Mesenchymal stem cell (in vitro differentiated cells and primary cell): ENCODE data around the gene ZBTB16.

Experiments
- DNase-seq: peaks from one replicate; pipeline ENCODE4 v3.0.0-alpha.2; 2013
- H2AFZ ChIP-seq: one replicate; pipeline ENCODE4 v1.6.1; 2013; ENCODE audit warnings: low read depth, mild to moderate bottlenecking, control low read depth, inconsistent platforms, low read length, moderate library complexity
- H2AK5ac ChIP-seq: 2 replicates; pipeline ENCODE4 v1.6.1; 2013; ENCODE audit warnings: low read length, moderate library complexity, mild to moderate bottlenecking, inconsistent platforms; ENCODE audit not compliant: severe bottlenecking
- H2BK120ac ChIP-seq: one replicate; pipeline ENCODE4 v1.6.1; 2013; ENCODE audit warnings: low read depth, mild to moderate bottlenecking, inconsistent platforms, low read length, moderate library complexity
- H2BK12ac ChIP-seq, 2 experiments: one replicate each; pipeline ENCODE4 v1.6.1; 2013; ENCODE audit warnings: inconsistent platforms in 2 of 2, low read length in 2 of 2, mild to moderate bottlenecking in 2 of 2, moderate library complexity in 2 of 2, control low read depth in 1 of 2
- H2BK15ac ChIP-seq: one replicate; pipeline ENCODE4 v1.6.1; 2013; ENCODE audit warnings: mild to moderate bottlenecking, low read depth, inconsistent platforms; ENCODE audit not compliant: poor library complexity, severe bottlenecking
- H2BK5ac ChIP-seq: 2 replicates; pipeline ENCODE4 v1.6.1; 2013; ENCODE audit warnings: low read depth, mild to moderate bottlenecking, low read length, control low read depth, inconsistent platforms; ENCODE audit not compliant: poor library complexity, severe bottlenecking
- H3K14ac ChIP-seq, 2 experiments: one replicate each; pipeline ENCODE4 v1.6.1; 2013; ENCODE audit warnings: inconsistent platforms in 2 of 2, low read length in 2 of 2, control low read depth in 1 of 2, mild to moderate bottlenecking in 1 of 2, moderate library complexity in 1 of 2
- H3K18ac ChIP-seq, 2 experiments: one replicate each; pipeline ENCODE4 v1.6.1; 2013; ENCODE audit warnings: inconsistent platforms in 2 of 2, low read length in 2 of 2, control low read depth in 1 of 2, low read depth in 1 of 2, mild to moderate bottlenecking in 1 of 2
- H3K23ac ChIP-seq, 2 experiments: one replicate each; pipeline ENCODE4 v1.6.1; 2013; ENCODE audit warnings: inconsistent platforms in 2 of 2, low read length in 2 of 2, mild to moderate bottlenecking in 2 of 2, moderate library complexity in 2 of 2, control low read depth in 1 of 2
- H3K27ac ChIP-seq: 2 replicates; pipeline ENCODE4 v1.5.1; 2013; ENCODE audit warnings: mild to moderate bottlenecking, moderate library complexity, low read length, control low read depth, inconsistent platforms; ENCODE audit not compliant: poor library complexity, severe bottlenecking
- H3K27me3 ChIP-seq, 2 experiments: 2 replicates each; pipeline versions ENCODE4 v1.6.1 to v1.7.0; 2013; ENCODE audit warnings: low read length in 2 of 2, mild to moderate bottlenecking in 2 of 2, moderate library complexity in 2 of 2, control low read depth in 1 of 2, inconsistent platforms in 1 of 2; ENCODE audit not compliant: control insufficient read depth in 1 of 2, insufficient read depth in 1 of 2
- H3K36me3 ChIP-seq, 2 experiments: 2 replicates each; pipeline versions ENCODE4 v1.6.1 to v1.7.0; 2013; ENCODE audit warnings: low read length in 2 of 2, control low read depth in 1 of 2, inconsistent platforms in 1 of 2, low read depth in 1 of 2, mild to moderate bottlenecking in 1 of 2; ENCODE audit not compliant: insufficient read depth in 2 of 2, control insufficient read depth in 1 of 2
- H3K4ac ChIP-seq, 2 experiments: one replicate each; pipeline ENCODE4 v1.6.1; 2013; ENCODE audit warnings: inconsistent platforms in 2 of 2, low read length in 2 of 2, mild to moderate bottlenecking in 2 of 2, moderate library complexity in 2 of 2, control low read depth in 1 of 2, low read depth in 1 of 2
- H3K4me1 ChIP-seq: 2 replicates; pipeline ENCODE4 v1.6.1; 2013; ENCODE audit warnings: low read depth, low read length, control low read depth; ENCODE audit not compliant: control insufficient read depth, insufficient read depth
- H3K4me2 ChIP-seq: 2 replicates; pipeline ENCODE4 v1.6.1; 2013; ENCODE audit warnings: low read length, mild to moderate bottlenecking, inconsistent platforms; ENCODE audit not compliant: poor library complexity, severe bottlenecking
- H3K4me3 ChIP-seq, 2 experiments: 2 replicates each; pipeline versions ENCODE4 v1.5.1 to v1.7.0; 2013; ENCODE audit warnings: low read length in 2 of 2, mild to moderate bottlenecking in 2 of 2, control low read depth in 1 of 2, low read depth in 1 of 2; ENCODE audit not compliant: insufficient read depth in 1 of 2
- H3K79me1 ChIP-seq: replicated peaks from 2 replicates; pipeline ENCODE4 v1.6.1; 2013; ENCODE audit warnings: mild to moderate bottlenecking, control low read depth, low read length, inconsistent platforms; ENCODE audit not compliant: poor library complexity, severe bottlenecking
- H3K9ac ChIP-seq: 2 replicates; pipeline ENCODE4 v1.7.0; 2013; ENCODE audit warnings: mild to moderate bottlenecking, low read length, moderate library complexity
- H3K9me3 ChIP-seq: 2 replicates; pipeline ENCODE4 v1.7.0; 2013; ENCODE audit warnings: mild to moderate bottlenecking, low read length; ENCODE audit not compliant: control insufficient read depth
- H4K8ac ChIP-seq: one replicate; pipeline ENCODE4 v1.6.1; 2013; ENCODE audit warnings: inconsistent platforms, mild to moderate bottlenecking, low read length, moderate library complexity
- H4K91ac ChIP-seq: one replicate; pipeline ENCODE4 v1.6.1; 2013; ENCODE audit warnings: mild to moderate bottlenecking, low read length, inconsistent platforms
- WGBS: methylation state at CpG from one replicate; pipeline ENCODE4 v1.1.7; 2013; ENCODE audit warnings: mixed read lengths; 5-methylcytosine and 5-hydroxymethylcytosine counted together

ZBTB16 gene

DNA sequence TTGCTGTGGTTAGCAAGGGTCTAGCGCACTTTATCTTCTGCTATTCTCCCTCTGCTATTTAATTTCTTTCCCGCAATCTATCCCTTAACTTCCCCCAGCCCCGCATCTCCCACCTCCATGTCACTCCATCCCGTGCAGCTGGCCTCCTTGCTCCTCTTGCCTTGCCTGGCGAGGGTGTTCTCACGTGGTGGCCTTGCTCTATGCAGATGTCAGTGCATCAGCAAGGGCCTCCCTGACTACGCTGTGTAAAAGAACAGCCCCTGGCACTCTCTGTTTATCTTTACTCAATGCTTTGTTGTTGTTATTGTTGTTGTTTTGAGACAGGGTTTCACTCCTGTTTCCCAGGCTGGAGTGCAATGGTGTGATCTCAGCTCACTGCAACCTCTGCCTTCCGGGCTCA is 122.2 kb downstream of the ZBTB16 start:
- peak overlapping the region; percentile 56 for H4K8ac ChIP-seq
- no peak overlapping the region for H3K27ac ChIP-seq
- no peak overlapping the region for H2BK5ac ChIP-seq
- H3K23ac ChIP-seq: peak overlapping the region in 1 of 2 experiments; percentile 73
- H3K4ac ChIP-seq: peak overlapping the region in 1 of 2 experiments; percentile 53
- peak overlapping the region in 1 of 2 experiments; percentile 45 for H3K14ac ChIP-seq
- H3K4me1 ChIP-seq: no peaks in the 10 kb centered on the region
- no peaks in the 10 kb centered on the region for H3K9me3 ChIP-seq
- no peak for DNase-seq
- H3K36me3 ChIP-seq: no peaks in the 10 kb centered on the region
- H3K18ac ChIP-seq: peak overlapping the region in 1 of 2 experiments; percentile 76
- H3K9ac ChIP-seq: no peak overlapping the region
- peaks cover 85 to 87% of the 10 kb centered on the region in 2 experiments for H3K27me3 ChIP-seq
- no peak overlapping the region for H2BK15ac ChIP-seq
- H3K79me1 ChIP-seq: no peaks in the 10 kb centered on the region
- H3K4me3 ChIP-seq: peak overlapping the region in 1 of 2 experiments; percentile 29
- H2AK5ac ChIP-seq: no peak overlapping the region
- H2BK12ac ChIP-seq: peak overlapping the region; percentile 9 to 74
- H3K4me2 ChIP-seq: no peak overlapping the region
- 92% methylated on average over 8 of the region's 8 CpGs for WGBS
- H2AFZ ChIP-seq: peak overlapping the region; percentile 32
- peak overlapping the region; percentile 86 for H4K91ac ChIP-seq
- no peak overlapping the region for H2BK120ac ChIP-seq

DNA sequence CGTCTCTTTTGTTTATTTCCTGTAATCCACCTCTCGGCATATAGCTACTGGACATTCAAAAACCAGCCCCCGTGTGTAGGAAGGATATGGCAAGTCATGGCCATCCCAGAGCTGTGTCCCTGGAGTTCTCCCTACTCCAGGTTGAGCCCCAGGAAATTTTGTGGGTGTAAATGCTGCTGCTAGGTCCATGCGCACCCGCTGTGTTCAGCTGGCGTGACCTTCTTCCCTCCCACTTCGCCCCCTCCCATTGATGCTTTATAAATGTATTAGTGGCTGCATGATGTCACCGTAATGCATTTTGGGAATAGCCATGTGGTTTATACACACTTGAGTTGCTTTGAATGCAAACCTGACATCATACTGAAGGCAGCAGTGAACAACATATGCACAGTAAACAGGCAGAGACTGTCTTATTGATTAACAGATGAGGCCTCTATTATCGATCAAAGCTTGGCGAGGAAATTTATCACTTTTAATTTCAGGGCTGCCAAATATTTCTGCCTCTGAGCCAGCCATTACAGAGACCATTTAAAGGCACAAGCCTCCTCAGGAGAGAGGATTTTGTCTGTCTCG is 123.0 kb downstream of the ZBTB16 start:
- Histone ChIP-seq H2BK5ac (no peak overlapping the region), H3K4me1 (no peaks in the 10 kb centered on the region)

DNA sequence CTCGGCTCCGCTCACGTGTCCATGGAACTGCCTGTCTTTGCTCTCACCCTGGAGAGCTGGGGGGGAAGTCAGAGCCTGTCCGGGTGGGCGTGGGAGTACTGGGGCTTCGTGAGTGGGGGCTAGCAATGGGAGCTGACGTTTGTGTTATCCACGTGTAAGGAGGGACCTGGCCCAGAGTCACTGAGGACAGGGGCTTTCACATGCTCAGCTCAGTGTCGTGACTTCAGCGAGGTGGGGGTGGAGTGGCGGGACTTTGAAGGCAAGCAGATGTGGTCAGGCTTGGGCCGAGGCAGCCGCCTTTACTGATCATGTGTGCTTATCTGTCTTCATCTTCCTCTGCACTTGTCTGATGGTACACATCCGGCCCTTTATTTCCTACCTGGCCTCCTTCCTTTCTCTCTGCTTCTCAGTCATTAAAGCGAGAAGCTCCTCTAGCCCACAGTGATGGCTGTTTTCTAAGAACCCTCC is 123.6 kb downstream of the ZBTB16 start:
- no peak overlapping the region for H3K4me2 ChIP-seq
- H3K9ac ChIP-seq: no peak overlapping the region
- H3K4me1 ChIP-seq: no peaks in the 10 kb centered on the region
- peak overlapping the region in 1 of 2 experiments; percentile 31 for H3K18ac ChIP-seq
- H3K9me3 ChIP-seq: no peaks in the 10 kb centered on the region
- no peak overlapping the region for H2BK5ac ChIP-seq
- no peaks in the 10 kb centered on the region for H3K36me3 ChIP-seq
- DNase-seq: peak; percentile 17
- no peak overlapping the region for H2BK120ac ChIP-seq
- H3K4ac ChIP-seq: peak overlapping the region in 1 of 2 experiments; percentile 40
- H2AFZ ChIP-seq: no peak overlapping the region
- H3K79me1 ChIP-seq: no peaks in the 10 kb centered on the region
- H3K27me3 ChIP-seq: peaks cover 81 to 82% of the 10 kb centered on the region in 2 experiments
- H3K4me3 ChIP-seq: no peak overlapping the region
- peak overlapping the region; percentile 40 to 81 for H2BK12ac ChIP-seq
- H2BK15ac ChIP-seq: peak overlapping the region; percentile 39
- H4K8ac ChIP-seq: no peak overlapping the region
- H4K91ac ChIP-seq: peak overlapping the region; percentile 69
- no peak overlapping the region for H3K14ac ChIP-seq
- 67% methylated on average over 13 of the region's 15 CpGs for WGBS
- no peak overlapping the region for H3K27ac ChIP-seq
- H3K23ac ChIP-seq: no peak overlapping the region
- H2AK5ac ChIP-seq: no peak overlapping the region

More for the DNA sequence above, 123.0 kb downstream of the ZBTB16 start:
- no peak overlapping the region for H3K4me2 ChIP-seq
- no peak overlapping the region for H3K23ac ChIP-seq
- no peak overlapping the region for H3K14ac ChIP-seq
- peak; percentile 24 for DNase-seq
- H3K79me1 ChIP-seq: no peaks in the 10 kb centered on the region
- peak overlapping the region in 1 of 2 experiments; percentile 32 for H3K4ac ChIP-seq
- peaks cover 84 to 88% of the 10 kb centered on the region in 2 experiments for H3K27me3 ChIP-seq
- no peak overlapping the region for H3K9ac ChIP-seq
- H4K91ac ChIP-seq: peak overlapping the region; percentile 69
- peak overlapping the region; percentile 20 for H4K8ac ChIP-seq
- H2BK15ac ChIP-seq: peak overlapping the region; percentile 54
- peak overlapping the region; percentile 31 to 45 for H3K18ac ChIP-seq
- no peak overlapping the region for H3K27ac ChIP-seq
- no peak overlapping the region for H2BK120ac ChIP-seq
- H3K4me3 ChIP-seq: no peak overlapping the region
- no peaks in the 10 kb centered on the region for H3K36me3 ChIP-seq
- H2BK12ac ChIP-seq: peak overlapping the region in 1 of 2 experiments; percentile 56
- no peak overlapping the region for H2AFZ ChIP-seq
- 86% methylated on average over 11 of the region's 11 CpGs for WGBS
- no peaks in the 10 kb centered on the region for H3K9me3 ChIP-seq
- H2AK5ac ChIP-seq: no peak overlapping the region

DNA sequence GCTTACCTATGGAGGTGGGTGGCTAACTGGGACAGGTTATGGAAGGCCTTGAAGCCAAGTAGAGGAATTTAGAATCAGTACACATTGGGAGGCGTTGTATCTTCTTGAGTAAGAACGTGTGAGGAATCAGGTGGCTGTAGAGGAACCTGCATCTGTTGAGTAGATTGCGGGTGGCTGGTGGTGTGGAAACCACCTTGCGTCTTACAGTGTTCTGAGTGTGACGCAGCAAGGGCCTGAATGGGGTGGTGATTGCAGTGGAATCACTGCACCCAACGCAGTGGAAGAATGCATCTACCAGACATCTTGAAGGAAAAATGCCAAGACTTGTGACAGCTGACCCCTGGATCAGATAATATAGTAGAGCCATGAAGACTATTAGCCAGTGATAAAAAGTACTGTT is 125.9 kb downstream of the ZBTB16 start:
- no peak overlapping the region for H3K14ac ChIP-seq
- H3K4me3 ChIP-seq: no peak overlapping the region
- DNase-seq: no peak
- no peak overlapping the region for H4K91ac ChIP-seq
- H3K79me1 ChIP-seq: no peaks in the 10 kb centered on the region
- H3K4ac ChIP-seq: no peak overlapping the region
- no peaks in the 10 kb centered on the region for H3K36me3 ChIP-seq
- WGBS: 90% methylated on average over 6 of the region's 6 CpGs
- no peak overlapping the region for H3K27ac ChIP-seq
- H2BK120ac ChIP-seq: no peak overlapping the region
- no peak overlapping the region for H3K18ac ChIP-seq
- no peak overlapping the region for H3K23ac ChIP-seq
- no peak overlapping the region for H2AFZ ChIP-seq
- no peak overlapping the region for H2BK15ac ChIP-seq
- no peak overlapping the region for H2AK5ac ChIP-seq
- H3K9me3 ChIP-seq: no peaks in the 10 kb centered on the region
- H3K9ac ChIP-seq: no peak overlapping the region
- peaks cover 59 to 66% of the 10 kb centered on the region in 2 experiments for H3K27me3 ChIP-seq
- no peak overlapping the region for H2BK12ac ChIP-seq
- no peak overlapping the region for H4K8ac ChIP-seq
- no peaks in the 10 kb centered on the region for H3K4me1 ChIP-seq
- no peak overlapping the region for H2BK5ac ChIP-seq
- no peak overlapping the region for H3K4me2 ChIP-seq
